K562 (cell line): Measurements from ENCODE around the gene ITGB2. TPM values are rescaled to one million over a fixed set of nuclear protein-coding genes. Genes with fewer than 3 reads are reported as not detected.

Experiments used
- ATAC-seq: fragments of 200-7000 bp; cut with Tn5 transposase; 3 replicates; pipeline ENCODE4 v1.9.1; 2020; ENCODE audit warnings: moderate library complexity
- Bru-seq: library from RNA; stranded (reverse); fragments of 400-500 nt; gene quantifications from one replicate; lab custom pipeline; 2021; lab: Mats Ljungman, UMichigan
- BruChase-seq, 2 experiments: library from RNA; stranded (reverse); fragments of 400-500 nt; gene quantifications; one replicate each; lab custom pipeline; 2021; lab: Mats Ljungman, UMichigan
- BruUV-seq: library from RNA; stranded (reverse); fragments of 400-500 nt; replicated peaks from 2 replicates; lab custom pipeline; 2021; lab: Mats Ljungman, UMichigan
- CTCF ChIA-PET: fragments of 300-600 bp; formaldehyde crosslinking; extraction: SDS; loops from one replicate; lab custom pipeline; 2021; ENCODE audit warnings: low intra/inter-chr PET ratio; lab: Yijun Ruan, JAX
- POLR2A ChIA-PET: fragments of 300-600, 350-650 bp; sonication (Branson Sonifier 250); formaldehyde crosslinking; extraction: SDS; loops from one replicate; lab custom pipeline; 2021; ENCODE audit warnings: antibody characterized with exemption, inconsistent platforms; lab: Yijun Ruan, JAX
- DNase-seq, 4 experiments: peaks; one replicate each; pipeline versions ENCODE4 v3.0.0 to v3.0.0-alpha.2; 2011 to 2018; ENCODE audit warnings: low spot score in 3 of 4, mixed read lengths in 3 of 4; ENCODE audit errors: extremely low read depth in 1 of 4
- FAIRE-seq: peaks from 2 replicates; lab custom pipeline; 2011; peaks lifted over from hg19 to GRCh38; lab: Jason Lieb, UNC
- H2AFZ ChIP-seq: 2 replicates; pipeline ENCODE4 v1.6.0; 2011; ENCODE audit warnings: low read depth, low read length, control low read depth, inconsistent platforms
- H3K27ac ChIP-seq: fragments of 200-600 bp; 3 replicates; pipeline ENCODE4 v1.8.0; 2011; ENCODE audit warnings: low read depth, mild to moderate bottlenecking, control low read depth, inconsistent platforms, low read length, moderate library complexity, mixed read lengths; ENCODE audit errors: extremely low read depth
- H3K27me3 ChIP-seq, 2 experiments: fragments of 300-600 bp in 1 of 2; 2 replicates in 1 of 2; 3 replicates in 1 of 2; pipeline versions ENCODE4 v1.6.0 to v1.8.0; 2011; ENCODE audit warnings: inconsistent platforms in 2 of 2, low read length in 2 of 2, mild to moderate bottlenecking in 1 of 2, mixed read lengths in 1 of 2, moderate library complexity in 1 of 2; ENCODE audit not compliant: control insufficient read depth in 2 of 2, insufficient read depth in 2 of 2
- H3K36me3 ChIP-seq: fragments of 300-600 bp; 3 replicates; pipeline ENCODE4 v1.8.0; 2011; ENCODE audit warnings: mild to moderate bottlenecking, low read length, inconsistent platforms; ENCODE audit not compliant: control insufficient read depth, insufficient read depth
- H3K4me1 ChIP-seq, 2 experiments: fragments of 200-600 bp in 1 of 2; replicated peaks in 1 of 2; 2 replicates in 1 of 2; 3 replicates in 1 of 2; pipeline versions ENCODE4 v1.5.1 to v1.8.0; 2011; ENCODE audit warnings: inconsistent platforms in 2 of 2, low read length in 2 of 2, mild to moderate bottlenecking in 1 of 2, mixed read lengths in 1 of 2, moderate library complexity in 1 of 2; ENCODE audit not compliant: control insufficient read depth in 2 of 2, insufficient read depth in 2 of 2
- H3K4me2 ChIP-seq: 2 replicates; pipeline ENCODE4 v1.6.1; 2011; ENCODE audit warnings: low read length, control low read depth, inconsistent platforms, mixed read lengths; ENCODE audit not compliant: insufficient read depth
- H3K4me3 ChIP-seq: fragments of 200-600 bp; sonication (generic), shearing (Covaris generic); 2 replicates; pipeline ENCODE4 v1.5.1; 2016; ENCODE audit warnings: control low read depth, inconsistent platforms
- H3K79me2 ChIP-seq: fragments of 200-600 bp; 3 replicates; pipeline ENCODE4 v1.8.0; 2011; ENCODE audit warnings: low read length, inconsistent platforms; ENCODE audit not compliant: control insufficient read depth, insufficient read depth
- H3K9ac ChIP-seq, 2 experiments: 2 replicates each; pipeline versions ENCODE4 v1.6.0 to v1.6.1; 2011; ENCODE audit warnings: low read depth in 2 of 2, low read length in 2 of 2, control low read depth in 1 of 2, inconsistent platforms in 1 of 2, mild to moderate bottlenecking in 1 of 2, mixed read lengths in 1 of 2; ENCODE audit not compliant: insufficient read depth in 1 of 2
- H3K9me1 ChIP-seq: one replicate; pipeline ENCODE4 v1.6.0; 2011; ENCODE audit warnings: inconsistent platforms, mild to moderate bottlenecking, low read length, moderate library complexity; ENCODE audit not compliant: control insufficient read depth, insufficient read depth
- H3K9me3 ChIP-seq: replicated peaks from 2 replicates; pipeline ENCODE4 v1.5.1; 2011; ENCODE audit warnings: low read depth, low read length, inconsistent platforms; ENCODE audit not compliant: control insufficient read depth, insufficient read depth
- H4K20me1 ChIP-seq: replicated peaks from 2 replicates; pipeline ENCODE4 v1.6.1; 2011; ENCODE audit warnings: low read length, inconsistent platforms, mixed read lengths; ENCODE audit not compliant: control insufficient read depth, insufficient read depth
- SPI1 ChIP-seq: IDR thresholded peaks from 2 replicates; pipeline ENCODE4 v1.6.1; 2011; ENCODE audit warnings: low read depth, low read length, control low read depth, borderline replicate concordance
- TAF7 ChIP-seq: fragments of 450-650 bp; IDR thresholded peaks from 2 replicates; pipeline ENCODE4 v1.6.1; 2016; ENCODE audit warnings: missing genetic modification characterization, missing compliant biosample characterization
- WGBS: fragments of 100-300 bp; shearing (Covaris generic); methylation state at CpG from one replicate; pipeline ENCODE4 v1.1.6; 2016; ENCODE audit warnings: low coverage, mixed read lengths; ENCODE audit not compliant: insufficient coverage; ENCODE audit errors: missing lambda C conversion rate; 5-methylcytosine and 5-hydroxymethylcytosine counted together
- in situ Hi-C: fragments of 300-500 bp; cut with MboI; formaldehyde crosslinking; loops from 4 replicates; pipeline ENCODE4 v1.15.0; 2018; ENCODE audit warnings: inconsistent platforms, mixed read lengths
- intact Hi-C: fragments of 100-400 bp; cut with micrococcal nuclease; formaldehyde crosslinking; loops from 2 replicates; pipeline ENCODE4 v1.14.2; 2022
- long read RNA-seq, 3 experiments: library from polyadenylated mRNA in 2 of 3; library from RNA in 1 of 3; unstranded in 2 of 3; stranded (forward) in 1 of 3; transcript quantifications; one replicate each; pipeline ENCODE4 v2.0.0, GENCODE V29; 2019 to 2022
- polyA minus RNA-seq, 3 experiments: library from RNA; depleted of rRNA, polyadenylated mRNA; stranded (reverse); fragments of >200 nt; gene quantifications; 2 replicates each; pipeline ENCODE4 v1.2.3, GENCODE V29; 2011
- polyA plus RNA-seq, 8 experiments: library from polyadenylated mRNA; depleted of rRNA in 4 of 8; stranded (reverse) in 5 of 8; unstranded in 3 of 8; fragments of >200 nt; fragmentation: Nextera tagmentation in 2 of 8; fragmentation: Illumina TruSeq in 1 of 8; extraction: Ambion mirVana in 2 of 8; extraction: Trizol in 1 of 8; gene quantifications; 2 replicates each; pipeline versions ENCODE4 v1.2.1 to v1.2.3, GENCODE V29; 2011 to 2014; ENCODE audit warnings: inconsistent platforms in 1 of 8, missing spikeins in 1 of 8
- total RNA-seq, 7 experiments: library from RNA; depleted of rRNA in 6 of 7; stranded (reverse); fragments of >200 nt in 6 of 7; fragmentation: Illumina TruSeq in 2 of 7; extraction: Trizol in 2 of 7; gene quantifications; 2 replicates each; pipeline versions ENCODE4 v1.2.1 to v1.2.3, GENCODE V29; 2011 to 2021; ENCODE audit warnings: low replicate concordance in 1 of 7

ITGB2 gene
- 0.69 and 1.4 TPM in 2 replicates for total RNA-seq (2011; cell fraction: chromatin; rRNA removed; ENCODE audit: low replicate concordance)
- 1.0 and 1.3 TPM in 2 replicates for total RNA-seq (2011; cell fraction: nucleolus; rRNA removed)
- total RNA-seq (2011; cell fraction: nucleoplasm; rRNA removed): 0.23 and 0.29 TPM in 2 replicates
- total RNA-seq (2014; rRNA removed): 0.78 and 1.0 TPM in 2 replicates
- 0.07 and 0.22 TPM in 2 replicates for total RNA-seq (2014; rRNA removed; fragmentation: Illumina TruSeq; extraction: Trizol)
- 0.49 and 0.51 TPM in 2 replicates for total RNA-seq (2015; rRNA removed; fragmentation: Illumina TruSeq; extraction: Trizol)
- 1.2 and 1.3 TPM in 2 replicates for total RNA-seq (2021)
- polyA plus RNA-seq (2011; rRNA removed): 0.20 and 1.6 TPM in 2 replicates
- polyA plus RNA-seq (2011; cell fraction: cytosol; rRNA removed): 0.33 and 1.3 TPM in 2 replicates
- 2.0 and 3.1 TPM in 2 replicates for polyA plus RNA-seq (2011; cell fraction: nucleus; rRNA removed)
- polyA plus RNA-seq (2012): 0.77 and 5.1 TPM in 2 replicates
- polyA plus RNA-seq (2014; fragmentation: Illumina TruSeq; extraction: Trizol): 0.24 and 0.25 TPM in 2 replicates
- polyA plus RNA-seq (2014; fragmentation: Nextera tagmentation; extraction: Ambion mirVana): not detected
- 0.57 and 0.60 TPM in 2 replicates for polyA plus RNA-seq (2014; rRNA removed)
- polyA minus RNA-seq (2011; rRNA and poly(A)+ RNA removed): 0.04 and 0.57 TPM in 2 replicates
- 1.0 and 4.8 TPM in 2 replicates for polyA minus RNA-seq (2011; cell fraction: cytosol; rRNA and poly(A)+ RNA removed)
- 0.27 and 1.8 TPM in 2 replicates for polyA minus RNA-seq (2011; cell fraction: nucleus; rRNA and poly(A)+ RNA removed)
- Bru-seq, nascent RNA: percentile 13 among the genes with signal in this experiment
- percentile 13 among the genes with signal in this experiment for BruChase-seq, experiment 1, labeled RNA remaining after a 2-hour chase
- BruChase-seq, experiment 2, labeled RNA remaining after a 6-hour chase: percentile 12 among the genes with signal in this experiment
- long read RNA-seq, experiment 1: 0 reads
- long read RNA-seq, experiment 2: 0 reads
- long read RNA-seq, experiment 3: 0 reads

- Histone ChIP-seq H3K27ac (no peak within 1 kb of the TSS; the same call in 2 of the 3 replicates), H3K79me2 (no peaks in the 10 kb centered on the region), H4K20me1 (0 out of 2 replicates have a peak, but pooled peaks cover 3% of the 10 kb centered on the region), H3K4me3 (no peak within 1 kb of the TSS), H3K9me1 (no peaks in the 10 kb centered on the region), H2AFZ (no peak within 1 kb of the TSS), H3K27me3 (peaks cover 41 to 57% of the 10 kb centered on the region in 2 experiments), H3K9me3 (no peaks in the 10 kb centered on the region), H3K36me3 (no peaks in the 10 kb centered on the region), H3K4me2 (no peak within 1 kb of the TSS), H3K9ac (no peak within 1 kb of the TSS), H3K4me1 (peaks cover 0 to 28% of the 10 kb centered on the region in 2 experiments; a peak in 1 of 5 replicates)
- intact Hi-C loops (loop anchor here (10.0 kb wide), 1 partner anchor 406 kb away; no protein-coding TSS in a partner anchor), in situ Hi-C loops (no loop called here)
- CTCF ChIA-PET: no interaction called here
- TF ChIP-seq SPI1 (peak; percentile 60; the same call in 1 of the 2 replicates), TAF7 (tag) (no peak)
- POLR2A ChIA-PET: no interaction called here
- ATAC-seq (peak; percentile 20; the same call in 2 of the 3 replicates), DNase-seq (no peak), FAIRE-seq (no peak)
- 13% methylated on average over 29 of the region's 29 CpGs for WGBS
- no TSS peak for BruUV-seq
Observed at GRCh38 chr21:44920694-44921604, at the start of gene ITGB2. Gene ITGB2, minus strand, starts transcription at chr21:44920899. Its CDS starts 10,117 bp downstream, at chr21:44910782.
